Fibroblast of lung (primary cell): ENCODE data around the gene RPL36AL. TPM values are rescaled to one million over a fixed set of nuclear protein-coding genes. Genes with fewer than 3 reads are reported as not detected.

Experiments
- DNase-seq, 2 donors: peaks; one replicate each; pipeline versions ENCODE4 v3.0.0 to v3.0.0-alpha.2; 2010; ENCODE audit warnings: low read depth in 2 of 2
- H2AFZ ChIP-seq: 2 replicates; pipeline ENCODE4 v1.5.1; 2012; ENCODE audit warnings: low read length, control low read depth, inconsistent platforms
- H3K27ac ChIP-seq: 2 replicates; pipeline ENCODE4 v1.5.1; 2011; ENCODE audit warnings: low read length, control low read depth; ENCODE audit not compliant: insufficient read depth
- H3K27me3 ChIP-seq: 2 replicates; pipeline ENCODE4 v1.5.1; 2011; ENCODE audit warnings: mild to moderate bottlenecking, low read length; ENCODE audit not compliant: control insufficient read depth, insufficient read depth
- H3K36me3 ChIP-seq: 2 replicates; pipeline ENCODE4 v1.5.1; 2011; ENCODE audit warnings: low read length; ENCODE audit not compliant: control insufficient read depth, insufficient read depth
- H3K4me1 ChIP-seq: 2 replicates; pipeline ENCODE4 v1.5.1; 2011; ENCODE audit warnings: low read length; ENCODE audit not compliant: control insufficient read depth, insufficient read depth; ENCODE audit errors: extremely low read depth
- H3K4me2 ChIP-seq: 2 replicates; pipeline ENCODE4 v1.5.1; 2011; ENCODE audit warnings: low read length, control low read depth; ENCODE audit not compliant: insufficient read depth; ENCODE audit errors: extremely low read depth
- H3K4me3 ChIP-seq, 4 experiments: fragments of 200-600 bp in 1 of 4; sonication (generic) in 1 of 4; replicated peaks in 1 of 4; 2 replicates each; pipeline ENCODE4 v1.5.1; 2011 to 2016; ENCODE audit warnings: low read length in 4 of 4, low read depth in 3 of 4, mild to moderate bottlenecking in 3 of 4, control low read depth in 2 of 4, inconsistent platforms in 1 of 4, mixed read lengths in 1 of 4; ENCODE audit not compliant: insufficient read depth in 1 of 4; ENCODE audit errors: control extremely low read depth in 1 of 4
- H3K79me2 ChIP-seq: 2 replicates; pipeline ENCODE4 v1.5.1; 2012; ENCODE audit warnings: mild to moderate bottlenecking, low read length, inconsistent platforms; ENCODE audit not compliant: control insufficient read depth, insufficient read depth
- H3K9ac ChIP-seq: 2 replicates; pipeline ENCODE4 v1.5.1; 2011; ENCODE audit warnings: mild to moderate bottlenecking, low read length, control low read depth; ENCODE audit not compliant: insufficient read depth
- H3K9me3 ChIP-seq: 2 replicates; pipeline ENCODE4 v1.5.1; 2012; ENCODE audit warnings: low read depth, low read length; ENCODE audit not compliant: control insufficient read depth, insufficient read depth
- H4K20me1 ChIP-seq: 2 replicates; pipeline ENCODE4 v1.5.1; 2011; ENCODE audit warnings: low read length; ENCODE audit not compliant: control insufficient read depth, insufficient read depth; ENCODE audit errors: extremely low read depth
- EZH2 ChIP-seq: IDR thresholded peaks from 2 replicates; pipeline ENCODE4 v1.5.1; 2012; ENCODE audit warnings: low read length, control low read depth, mild to moderate bottlenecking; ENCODE audit errors: missing control alignments
- polyA plus RNA-seq, 2 donors: library from polyadenylated mRNA; depleted of rRNA in 1 of 2; stranded (reverse) in 1 of 2; unstranded in 1 of 2; fragments of >200 nt; gene quantifications; 2 replicates each; pipeline ENCODE4 v1.2.1, GENCODE V29; 2011 to 2012; ENCODE audit warnings: missing spikeins in 1 of 2
- total RNA-seq: library from RNA; depleted of rRNA; stranded (reverse); fragments of >200 nt; gene quantifications from 2 replicates; pipeline ENCODE4 v1.2.1, GENCODE V29; 2014
- TF ChIP-seq, protein P1 (sequence below), 2 donors: IDR thresholded peaks in 1 of 2; conservative IDR thresholded peaks in 1 of 2; 1 replicate in 1 of 2; 2 replicates in 1 of 2; pipeline ENCODE4 v1.5.1; 2011 to 2012; ENCODE audit warnings: low read length in 2 of 2, control low read depth in 1 of 2, inconsistent platforms in 1 of 2, low read depth in 1 of 2, mild to moderate bottlenecking in 1 of 2

RPL36AL gene
- total and polyA plus RNA-seq, 2 donors (not counting 1 experiment from before 2014, with no cell fraction given) = 281 to 383 TPM

DNA sequence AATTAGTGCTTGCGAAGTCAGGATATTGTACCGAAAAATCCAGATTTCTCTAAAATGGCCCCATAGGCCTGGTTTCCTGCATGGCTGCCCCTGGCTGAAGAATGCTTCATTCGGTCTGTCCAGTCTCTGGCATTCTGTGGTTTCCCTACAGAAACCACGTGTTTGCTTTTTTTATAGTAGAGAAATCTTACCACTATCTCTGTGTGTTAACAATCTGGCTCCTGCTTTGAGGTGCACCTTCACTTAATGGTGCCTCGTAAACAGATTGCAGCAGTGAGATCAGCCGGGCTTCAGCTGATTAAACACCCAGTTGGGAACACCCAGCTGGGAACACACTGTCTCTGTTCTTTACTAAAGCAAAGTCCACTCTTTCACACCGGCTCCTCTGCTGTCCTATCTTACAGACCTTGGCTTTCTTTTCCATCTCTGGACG, 21.3 kb upstream of the RPL36AL start:
- no peak overlapping the region for H3K4me2 ChIP-seq
- no peak overlapping the region for H3K27ac ChIP-seq
- H4K20me1 ChIP-seq = no peaks in the 10 kb centered on the region
- H3K4me1 ChIP-seq = peaks cover 2% of the 10 kb centered on the region
- H3K4me3 ChIP-seq = no peak overlapping the region
- no peak overlapping the region for H2AFZ ChIP-seq
- peak; percentile 23 to 63 for DNase-seq
- H3K36me3 ChIP-seq = peaks cover 4% of the 10 kb centered on the region
- H3K9ac ChIP-seq = no peak overlapping the region
- H3K79me2 ChIP-seq = peaks cover 25% of the 10 kb centered on the region
- H3K9me3 ChIP-seq = no peaks in the 10 kb centered on the region
- TF ChIP-seq EZH2 = no peak
- TF ChIP-seq, protein P1, sequence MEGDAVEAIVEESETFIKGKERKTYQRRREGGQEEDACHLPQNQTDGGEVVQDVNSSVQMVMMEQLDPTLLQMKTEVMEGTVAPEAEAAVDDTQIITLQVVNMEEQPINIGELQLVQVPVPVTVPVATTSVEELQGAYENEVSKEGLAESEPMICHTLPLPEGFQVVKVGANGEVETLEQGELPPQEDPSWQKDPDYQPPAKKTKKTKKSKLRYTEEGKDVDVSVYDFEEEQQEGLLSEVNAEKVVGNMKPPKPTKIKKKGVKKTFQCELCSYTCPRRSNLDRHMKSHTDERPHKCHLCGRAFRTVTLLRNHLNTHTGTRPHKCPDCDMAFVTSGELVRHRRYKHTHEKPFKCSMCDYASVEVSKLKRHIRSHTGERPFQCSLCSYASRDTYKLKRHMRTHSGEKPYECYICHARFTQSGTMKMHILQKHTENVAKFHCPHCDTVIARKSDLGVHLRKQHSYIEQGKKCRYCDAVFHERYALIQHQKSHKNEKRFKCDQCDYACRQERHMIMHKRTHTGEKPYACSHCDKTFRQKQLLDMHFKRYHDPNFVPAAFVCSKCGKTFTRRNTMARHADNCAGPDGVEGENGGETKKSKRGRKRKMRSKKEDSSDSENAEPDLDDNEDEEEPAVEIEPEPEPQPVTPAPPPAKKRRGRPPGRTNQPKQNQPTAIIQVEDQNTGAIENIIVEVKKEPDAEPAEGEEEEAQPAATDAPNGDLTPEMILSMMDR (conservative IDR thresholded peaks at IDR 0.05 in 1 of 2, IDR thresholded peaks at IDR 0.05 in 1 of 2; ENCODE audit: low read depth in 1 of 2, low read length in 2 of 2) = no peak
- H3K27me3 ChIP-seq = no peaks in the 10 kb centered on the region

DNA sequence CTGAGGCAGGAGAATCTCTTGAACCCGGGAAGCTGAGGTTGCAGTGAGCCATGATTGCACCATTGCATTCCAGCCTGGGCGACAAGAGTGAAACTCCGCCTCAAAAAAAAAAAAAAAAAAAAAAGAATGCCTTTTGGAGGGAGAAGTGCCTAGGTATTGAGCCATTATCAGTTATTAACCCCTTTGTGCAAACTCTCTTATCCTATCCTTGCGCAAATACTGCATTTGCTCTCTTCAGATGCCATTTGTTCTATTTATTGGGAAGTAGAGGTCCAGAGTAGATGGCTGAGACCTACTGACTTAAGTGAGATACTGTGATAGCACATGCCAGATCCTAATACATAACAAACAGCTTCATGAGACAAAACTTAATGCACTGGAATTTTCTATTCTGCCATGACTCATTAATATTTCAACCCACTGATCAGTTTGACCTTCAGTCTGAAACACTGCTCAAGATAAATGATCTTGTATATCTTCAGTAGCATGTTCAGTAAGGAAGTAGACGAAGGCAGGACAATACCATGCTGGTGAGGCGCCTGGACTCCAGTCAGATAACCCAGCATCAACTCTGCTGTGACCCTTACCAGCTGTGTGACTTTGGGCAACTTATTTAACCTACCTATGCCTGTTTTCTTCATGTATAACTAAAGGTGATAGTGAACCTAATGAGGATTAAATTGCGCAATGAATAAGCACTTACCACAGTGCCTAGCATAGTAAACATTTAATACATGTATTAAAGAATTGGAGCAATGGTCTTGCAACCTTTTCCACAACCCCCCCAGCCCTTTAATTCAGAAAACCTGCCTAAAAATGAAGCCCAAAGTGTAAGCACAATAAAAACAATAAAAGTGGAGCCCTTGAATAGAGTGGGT, 20.4 kb upstream of the RPL36AL start:
- peaks cover 34% of the 10 kb centered on the region for H3K79me2 ChIP-seq
- H3K9me3 ChIP-seq = no peaks in the 10 kb centered on the region
- H3K4me3 ChIP-seq = no peak overlapping the region
- DNase-seq = no peak
- no peak overlapping the region for H3K9ac ChIP-seq
- no peak overlapping the region for H3K4me2 ChIP-seq
- H3K27me3 ChIP-seq = no peaks in the 10 kb centered on the region
- no peaks in the 10 kb centered on the region for H4K20me1 ChIP-seq
- H3K4me1 ChIP-seq = peaks cover 2% of the 10 kb centered on the region
- peaks cover 4% of the 10 kb centered on the region for H3K36me3 ChIP-seq
- H2AFZ ChIP-seq = no peak overlapping the region
- H3K27ac ChIP-seq = no peak overlapping the region
- TF ChIP-seq, protein P1 (conservative IDR thresholded peaks at IDR 0.05 in 1 of 2, IDR thresholded peaks at IDR 0.05 in 1 of 2; ENCODE audit: low read depth in 1 of 2, low read length in 2 of 2) = no peak
- TF ChIP-seq EZH2 = no peak

DNA sequence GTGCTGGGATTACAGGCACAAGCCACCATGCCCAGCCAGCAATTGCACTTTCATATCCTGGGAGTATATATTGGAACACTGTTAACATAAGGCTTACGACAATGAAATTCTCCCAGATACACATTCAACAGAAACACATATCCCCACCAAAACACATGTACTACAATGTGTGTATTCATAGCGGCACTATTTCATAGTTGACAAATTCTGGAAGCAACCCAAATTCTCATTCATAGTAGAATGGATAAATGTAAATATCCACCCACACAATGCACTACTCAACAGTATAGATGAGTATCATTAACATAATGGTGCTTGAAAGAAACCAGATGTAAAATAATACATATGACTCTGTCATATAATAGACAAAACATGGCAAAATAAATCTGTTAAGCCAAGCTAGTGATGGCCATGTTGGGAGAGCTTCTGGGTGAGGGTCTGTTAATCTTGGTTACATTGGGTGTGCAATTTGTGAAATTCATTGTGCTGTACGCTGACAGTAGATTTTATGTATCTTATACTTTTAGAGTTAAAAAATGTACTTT, 17.2 kb upstream of the RPL36AL start:
- Histone ChIP-seq H3K9me3 (no peaks in the 10 kb centered on the region), H3K4me2 (no peak overlapping the region), H2AFZ (no peak overlapping the region), H3K27ac (no peak overlapping the region), H4K20me1 (no peaks in the 10 kb centered on the region), H3K9ac (no peak overlapping the region), H3K4me3 (no peak overlapping the region), H3K27me3 (no peaks in the 10 kb centered on the region), H3K4me1 (peaks cover 2% of the 10 kb centered on the region), H3K79me2 (peaks cover 45% of the 10 kb centered on the region), H3K36me3 (peaks cover 4% of the 10 kb centered on the region)
- DNase-seq = no peak
- TF ChIP-seq EZH2 = no peak
- TF ChIP-seq, protein P1 (conservative IDR thresholded peaks at IDR 0.05 in 1 of 2, IDR thresholded peaks at IDR 0.05 in 1 of 2; ENCODE audit: low read depth in 1 of 2, low read length in 2 of 2) = no peak
